Right lobe of liver (tissue), 6 donors: ENCODE measurements around the gene TMEM171. TPM values are rescaled to one million over a fixed set of nuclear protein-coding genes. Genes with fewer than 3 reads are reported as not detected.

Source experiments
- ATAC-seq, 4 donors: fragments of 200-7000 bp; cut with Tn5 transposase; one replicate each; pipeline ENCODE4 v1.9.1; 2020; ENCODE audit warnings: mild to moderate bottlenecking in 4 of 4, moderate library complexity in 4 of 4
- DNase-seq, 3 donors: peaks; one replicate each; pipeline ENCODE4 v3.0.0-alpha.2; 2020
- H3K27ac ChIP-seq, 3 donors: fragments of 200-600 bp; one replicate each; pipeline ENCODE4 v1.8.0; 2022
- H3K27me3 ChIP-seq, 2 donors: fragments of 200-600 bp; one replicate each; pipeline ENCODE4 v1.8.0; 2022
- H3K36me3 ChIP-seq, 4 donors: fragments of 200-600 bp; sonication (generic) in 1 of 4; one replicate each; pipeline versions ENCODE4 v1.5.1 to v1.8.0; 2017 to 2022; ENCODE audit warnings: control low read depth in 1 of 4
- H3K4me1 ChIP-seq, 4 donors: fragments of 200-600 bp; sonication (generic) in 1 of 4; one replicate each; pipeline versions ENCODE4 v1.5.1 to v1.8.0; 2017 to 2022; ENCODE audit warnings: control low read depth in 1 of 4
- H3K4me3 ChIP-seq, 3 donors: fragments of 200-600 bp; one replicate each; pipeline ENCODE4 v1.8.0; 2022
- H3K9me3 ChIP-seq, 4 donors: fragments of 200-600 bp; sonication (generic) in 1 of 4; one replicate each; pipeline versions ENCODE4 v1.5.1 to v1.8.0; 2017 to 2022; ENCODE audit warnings: control low read depth in 1 of 4
- POLR2A ChIP-seq: fragments of 450-650 bp; IDR thresholded peaks from one replicate; pipeline ENCODE4 v1.6.1; 2017; ENCODE audit warnings: antibody characterized with exemption, mild to moderate bottlenecking
- WGBS: methylation state at CpG from one replicate; pipeline ENCODE4 v1.1.6; 2018; ENCODE audit warnings: low coverage, low lambda C conversion rate; ENCODE audit not compliant: insufficient coverage; ENCODE audit errors: missing lambda C conversion rate; 5-methylcytosine and 5-hydroxymethylcytosine counted together
- intact Hi-C, 2 donors: fragments of 100-400 bp; cut with DNase I; formaldehyde crosslinking; loops; one replicate each; pipeline versions ENCODE4 v1.11.2 to v1.14.1; 2022
- total RNA-seq, 6 experiments: library from RNA; depleted of rRNA in 2 of 6; stranded (reverse); fragments of >200 nt in 2 of 6; fragmentation: NEBNext Ultra II Directional in 3 of 6; extraction: Animal tissue kit (Norgen Biotek cat#: 25700) in 3 of 6; gene quantifications; one replicate each; pipeline versions ENCODE4 v1.1.0 to v1.2.4, GENCODE V29; 2016 to 2023
- TF ChIP-seq, protein P1 (sequence below), 4 donors: fragments of 200-600 bp in 3 of 4; fragments of 450-650 bp in 1 of 4; IDR thresholded peaks; one replicate each; pipeline versions ENCODE4 v1.5.1 to v1.8.0; 2016 to 2022; ENCODE audit warnings: antibody characterized with exemption in 4 of 4, mild to moderate bottlenecking in 2 of 4
- donor health status: DM: no; HTN: yes; CAD: no.
- donor health status: DM: no; HTN: no; CAD: no.
- donor health status: DM: no; HTN: no; CAD: no.
- donor health status: DM: no; HTN: yes; CAD: no.
- donor health status: DM: no; HTN: yes; CAD: no.

The TMEM171 gene
- total RNA-seq, 6 experiments from 2014 or later: 0.57 to 3.2 (median 1.6) TPM

- 67% methylated on average over 1 of the region's 3 CpGs for WGBS
- Histone ChIP-seq H3K4me1 (peaks cover 0 to 3% (median 0%) of the 10 kb centered on the region in 4 donors), H3K9me3 (no peaks in the 10 kb centered on the region), H3K27ac (no peak overlapping the region), H3K36me3 (no peaks in the 10 kb centered on the region), H3K4me3 (no peak overlapping the region), H3K27me3 (no peaks in the 10 kb centered on the region)
- ATAC-seq (no peak), DNase-seq (no peak)
- intact Hi-C loops: no loop called here
- no peak for TF ChIP-seq POLR2A
- TF ChIP-seq, protein P1, sequence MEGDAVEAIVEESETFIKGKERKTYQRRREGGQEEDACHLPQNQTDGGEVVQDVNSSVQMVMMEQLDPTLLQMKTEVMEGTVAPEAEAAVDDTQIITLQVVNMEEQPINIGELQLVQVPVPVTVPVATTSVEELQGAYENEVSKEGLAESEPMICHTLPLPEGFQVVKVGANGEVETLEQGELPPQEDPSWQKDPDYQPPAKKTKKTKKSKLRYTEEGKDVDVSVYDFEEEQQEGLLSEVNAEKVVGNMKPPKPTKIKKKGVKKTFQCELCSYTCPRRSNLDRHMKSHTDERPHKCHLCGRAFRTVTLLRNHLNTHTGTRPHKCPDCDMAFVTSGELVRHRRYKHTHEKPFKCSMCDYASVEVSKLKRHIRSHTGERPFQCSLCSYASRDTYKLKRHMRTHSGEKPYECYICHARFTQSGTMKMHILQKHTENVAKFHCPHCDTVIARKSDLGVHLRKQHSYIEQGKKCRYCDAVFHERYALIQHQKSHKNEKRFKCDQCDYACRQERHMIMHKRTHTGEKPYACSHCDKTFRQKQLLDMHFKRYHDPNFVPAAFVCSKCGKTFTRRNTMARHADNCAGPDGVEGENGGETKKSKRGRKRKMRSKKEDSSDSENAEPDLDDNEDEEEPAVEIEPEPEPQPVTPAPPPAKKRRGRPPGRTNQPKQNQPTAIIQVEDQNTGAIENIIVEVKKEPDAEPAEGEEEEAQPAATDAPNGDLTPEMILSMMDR (IDR thresholded peaks at IDR 0.05): no peak
These were observed 14.6 kb downstream of the TMEM171 start for GRCh38 chr5:73135021-73135420.

DNA sequence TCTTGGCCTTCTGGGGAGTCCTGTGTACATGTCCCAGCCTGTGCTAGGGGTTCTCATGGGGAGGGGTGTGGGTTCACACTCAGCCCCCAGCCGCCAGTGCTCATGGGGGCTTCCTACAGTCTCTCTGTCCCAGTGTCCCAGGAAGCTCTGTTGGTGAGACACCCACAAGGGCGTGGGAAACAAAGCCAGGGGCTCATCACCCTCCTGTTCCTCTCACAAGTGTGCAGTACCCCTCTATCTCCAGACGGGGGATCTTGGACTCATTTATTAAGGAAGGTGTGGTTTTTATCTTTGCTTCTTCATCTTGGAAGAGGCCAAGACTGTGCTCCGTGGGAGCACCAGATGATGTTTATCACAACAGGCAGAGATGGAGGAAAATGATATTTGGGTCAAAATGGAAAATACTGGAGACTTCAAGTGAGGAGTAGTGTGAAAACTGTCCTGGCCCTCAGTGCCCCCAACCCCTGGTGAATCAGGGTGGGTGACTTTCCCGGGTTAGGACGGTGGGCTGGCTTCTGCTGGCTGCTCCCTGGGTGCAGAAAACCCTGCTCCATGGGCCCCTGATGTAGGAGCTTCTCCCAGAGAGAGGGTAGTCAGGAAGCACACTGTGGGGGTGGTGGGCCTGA, 15.2 kb downstream of the TMEM171 start:
- intact Hi-C loops: no loop called here
- Histone ChIP-seq H3K36me3 (no peaks in the 10 kb centered on the region), H3K4me3 (no peak overlapping the region), H3K27me3 (no peaks in the 10 kb centered on the region), H3K27ac (no peak overlapping the region), H3K9me3 (no peaks in the 10 kb centered on the region), H3K4me1 (peaks cover 0 to 3% (median 0%) of the 10 kb centered on the region in 4 donors)
- ATAC-seq (peak in 1 of 4 donors; percentile 29), DNase-seq (no peak)
- TF ChIP-seq, protein P1 (IDR thresholded peaks at IDR 0.05): no peak
- TF ChIP-seq POLR2A: no peak
- WGBS: 32% methylated on average over 3 of the region's 6 CpGs

- ATAC-seq: peak in 1 of 4 donors; percentile 12
- Histone ChIP-seq H3K4me3 (no peak overlapping the region), H3K36me3 (no peaks in the 10 kb centered on the region), H3K9me3 (no peaks in the 10 kb centered on the region), H3K27ac (no peak overlapping the region), H3K27me3 (no peaks in the 10 kb centered on the region), H3K4me1 (peaks cover 0 to 3% (median 0%) of the 10 kb centered on the region in 4 donors)
- WGBS: 30% methylated on average over 5 of the region's 15 CpGs
- no peak for DNase-seq
- intact Hi-C loops: no loop called here
- TF ChIP-seq POLR2A: no peak
- TF ChIP-seq, protein P1 (IDR thresholded peaks at IDR 0.05): no peak
These were observed 15.7 kb downstream of the TMEM171 start for GRCh38 chr5:73136055-73136562.

DNA sequence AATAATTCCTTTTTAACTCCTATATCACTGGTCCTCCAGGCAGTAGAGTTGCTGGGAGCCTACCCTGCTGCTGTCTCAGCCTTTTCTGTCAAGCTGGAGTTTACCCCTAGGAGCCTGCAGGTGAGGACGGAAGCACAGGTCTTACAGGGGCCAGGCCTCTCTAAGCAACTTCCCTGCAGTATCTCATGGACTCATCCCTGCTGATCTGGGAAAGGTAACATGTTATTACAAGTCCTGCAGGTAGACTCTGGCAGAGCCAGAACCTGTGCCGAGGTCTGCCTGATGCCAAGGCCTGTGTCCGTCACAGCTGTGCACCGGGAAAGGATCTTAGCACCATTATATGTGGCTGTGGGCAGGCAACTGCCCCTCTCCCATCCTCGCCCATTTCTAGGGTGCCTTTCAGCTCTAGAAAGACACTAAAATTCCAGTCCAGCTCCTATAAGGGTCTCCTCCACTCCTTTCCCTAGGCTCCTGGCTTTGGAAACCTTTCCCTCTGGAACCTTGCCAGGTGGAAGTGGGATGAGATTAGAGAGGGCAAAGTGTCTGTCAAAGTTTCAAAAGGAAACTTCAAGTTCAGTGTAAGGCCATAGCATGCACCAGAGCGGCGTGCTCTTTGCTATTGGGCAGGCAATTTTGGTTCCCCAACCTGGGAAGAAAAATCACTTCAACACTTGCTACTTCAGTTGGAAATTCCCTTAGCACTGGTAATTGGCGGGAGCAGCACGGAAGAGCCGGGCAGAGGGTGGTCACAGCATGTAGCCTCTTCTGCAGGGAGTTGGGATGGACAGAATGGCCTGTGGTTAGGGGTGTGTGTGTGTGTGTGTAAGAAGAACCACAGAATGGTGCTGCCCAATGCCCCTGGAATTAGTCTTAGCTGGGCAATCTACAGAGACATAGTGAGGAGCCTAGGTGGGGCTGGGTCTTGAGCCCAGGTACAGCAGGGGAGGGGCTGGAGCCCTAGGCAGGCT, 17.5 kb downstream of the TMEM171 start:
- WGBS: 87% methylated on average over 8 of the region's 10 CpGs
- H3K27me3 ChIP-seq: no peaks in the 10 kb centered on the region
- no peaks in the 10 kb centered on the region for H3K9me3 ChIP-seq
- no peak overlapping the region for H3K4me3 ChIP-seq
- TF ChIP-seq, protein P1 (IDR thresholded peaks at IDR 0.05): no peak
- no peak for TF ChIP-seq POLR2A
- no peaks in the 10 kb centered on the region for H3K36me3 ChIP-seq
- intact Hi-C loops: no loop called here
- no peak for DNase-seq
- H3K4me1 ChIP-seq: no peaks in the 10 kb centered on the region
- ATAC-seq: peak in 2 of 4 donors; percentile 17 to 24
- H3K27ac ChIP-seq: no peak overlapping the region
